H1 (cell line): ENCODE measurements around the gene MYH7B.

ENCODE experiments used
- ASH2L ChIP-seq: fragments of 200-600, 300-600 bp; sonication (generic); IDR thresholded peaks from one replicate; pipeline ENCODE4 v1.7.1; 2017; ENCODE audit warnings: low read length
- CHD1 ChIP-seq: IDR thresholded peaks from 2 replicates; pipeline ENCODE4 v1.6.1; 2012; ENCODE audit warnings: low read depth, low read length, improper control_type of control experiment
- NRF1 ChIP-seq: IDR thresholded peaks from 2 replicates; pipeline ENCODE4 v1.6.1; 2011; ENCODE audit warnings: mild to moderate bottlenecking, low read depth, low read length, improper control_type of control experiment
- POLR2A ChIP-seq, 2 experiments: IDR thresholded peaks; 1 replicate in 1 of 2; 2 replicates in 1 of 2; pipeline ENCODE4 v1.6.1; 2011; ENCODE audit warnings: low read depth in 2 of 2, low read length in 2 of 2, mild to moderate bottlenecking in 2 of 2; ENCODE audit errors: control extremely low read depth in 1 of 2
- POLR2AphosphoS5 ChIP-seq: IDR thresholded peaks from 2 replicates; pipeline ENCODE4 v1.6.1; 2011; ENCODE audit warnings: low read depth, low read length
- SRF ChIP-seq: IDR thresholded peaks from 2 replicates; pipeline ENCODE4 v1.6.1; 2011; ENCODE audit warnings: mild to moderate bottlenecking, low read depth, low read length, moderate library complexity
- USF2 ChIP-seq: IDR thresholded peaks from 2 replicates; pipeline ENCODE4 v1.6.1; 2011; ENCODE audit warnings: low read length, improper control_type of control experiment
- YY1 ChIP-seq: IDR thresholded peaks from 2 replicates; pipeline ENCODE4 v1.6.1; 2011; ENCODE audit warnings: low read depth, mild to moderate bottlenecking, low read length
- TF ChIP-seq, protein P1 (sequence below), 3 experiments: IDR thresholded peaks; 1 replicate in 2 of 3; 2 replicates in 1 of 3; pipeline versions ENCODE4 v1.5.1 to v1.6.1; 2011; ENCODE audit warnings: low read length in 3 of 3, mild to moderate bottlenecking in 3 of 3, inconsistent platforms in 2 of 3, low read depth in 1 of 3, moderate library complexity in 1 of 3; ENCODE audit not compliant: insufficient read depth in 1 of 3; ENCODE audit errors: control extremely low read depth in 1 of 3
- TF ChIP-seq, protein P2 (sequence below): IDR thresholded peaks from 2 replicates; pipeline ENCODE4 v1.6.1; 2012; ENCODE audit warnings: inconsistent platforms

DNA sequence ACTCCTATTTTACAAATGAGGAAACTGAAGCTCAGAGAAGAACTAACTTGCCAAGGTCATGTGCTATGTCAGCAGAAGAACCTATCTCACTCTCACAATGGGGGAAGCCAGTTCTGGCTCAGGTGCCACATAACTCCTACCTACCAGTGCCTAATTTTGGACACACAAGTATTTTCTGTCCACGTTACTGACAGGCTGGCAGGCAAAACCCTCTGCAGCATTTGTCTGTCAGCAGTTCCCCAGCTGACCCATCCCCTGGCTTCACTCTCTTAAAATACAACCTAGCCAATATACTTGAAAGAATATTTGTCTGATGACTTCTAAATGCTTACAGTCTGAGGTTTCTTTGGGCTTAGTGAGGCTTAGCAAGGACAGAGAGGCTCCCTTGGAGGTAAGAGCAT, 15.6 kb upstream of the MYH7B start:
- TF ChIP-seq, protein P1, sequence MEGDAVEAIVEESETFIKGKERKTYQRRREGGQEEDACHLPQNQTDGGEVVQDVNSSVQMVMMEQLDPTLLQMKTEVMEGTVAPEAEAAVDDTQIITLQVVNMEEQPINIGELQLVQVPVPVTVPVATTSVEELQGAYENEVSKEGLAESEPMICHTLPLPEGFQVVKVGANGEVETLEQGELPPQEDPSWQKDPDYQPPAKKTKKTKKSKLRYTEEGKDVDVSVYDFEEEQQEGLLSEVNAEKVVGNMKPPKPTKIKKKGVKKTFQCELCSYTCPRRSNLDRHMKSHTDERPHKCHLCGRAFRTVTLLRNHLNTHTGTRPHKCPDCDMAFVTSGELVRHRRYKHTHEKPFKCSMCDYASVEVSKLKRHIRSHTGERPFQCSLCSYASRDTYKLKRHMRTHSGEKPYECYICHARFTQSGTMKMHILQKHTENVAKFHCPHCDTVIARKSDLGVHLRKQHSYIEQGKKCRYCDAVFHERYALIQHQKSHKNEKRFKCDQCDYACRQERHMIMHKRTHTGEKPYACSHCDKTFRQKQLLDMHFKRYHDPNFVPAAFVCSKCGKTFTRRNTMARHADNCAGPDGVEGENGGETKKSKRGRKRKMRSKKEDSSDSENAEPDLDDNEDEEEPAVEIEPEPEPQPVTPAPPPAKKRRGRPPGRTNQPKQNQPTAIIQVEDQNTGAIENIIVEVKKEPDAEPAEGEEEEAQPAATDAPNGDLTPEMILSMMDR (IDR thresholded peaks at IDR 0.05; ENCODE audit: control extremely low read depth in 1 of 3, insufficient read depth in 1 of 3, low read depth in 1 of 3, low read length in 3 of 3), result no peak
- TF ChIP-seq SRF (no peak), YY1 (no peak), POLR2AphosphoS5 (no peak), POLR2A (IDR thresholded peaks at IDR 0.05; ENCODE audit: control extremely low read depth in 1 of 2, low read depth in 2 of 2, low read length in 2 of 2) (no peak), USF2 (no peak), NRF1 (no peak), CHD1 (no peak), ASH2L (no peak)
- TF ChIP-seq, protein P2, sequence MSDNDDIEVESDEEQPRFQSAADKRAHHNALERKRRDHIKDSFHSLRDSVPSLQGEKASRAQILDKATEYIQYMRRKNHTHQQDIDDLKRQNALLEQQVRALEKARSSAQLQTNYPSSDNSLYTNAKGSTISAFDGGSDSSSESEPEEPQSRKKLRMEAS, result no peak
